NCI-H2081 treated with DMSO at 0.1 percent for 48 hours (cell line): ENCODE data around the gene RIT2.

Source experiments
- DNase-seq: peaks from one replicate; lab custom pipeline; 2025; lab: John Stamatoyannopoulos, UW

The RIT2 gene

GRCh38 chr18:43115076-43115921, at the start of gene RIT2:
Gene RIT2 (minus strand): TSS chr18:43115685.
- no peak for DNase-seq

GRCh38 chr18:43161528-43161927, 46.0 kb upstream of the RIT2 start:
- no peak for DNase-seq

GRCh38 chr18:43160509-43160908, 45.0 kb upstream of the RIT2 start:
- no peak for DNase-seq

- no peak for DNase-seq
These were observed 44.4 kb upstream of the RIT2 start for GRCh38 chr18:43159926-43160325.

GRCh38 chr18:43159086-43159770, 43.7 kb upstream of the RIT2 start:
- no peak for DNase-seq

DNA sequence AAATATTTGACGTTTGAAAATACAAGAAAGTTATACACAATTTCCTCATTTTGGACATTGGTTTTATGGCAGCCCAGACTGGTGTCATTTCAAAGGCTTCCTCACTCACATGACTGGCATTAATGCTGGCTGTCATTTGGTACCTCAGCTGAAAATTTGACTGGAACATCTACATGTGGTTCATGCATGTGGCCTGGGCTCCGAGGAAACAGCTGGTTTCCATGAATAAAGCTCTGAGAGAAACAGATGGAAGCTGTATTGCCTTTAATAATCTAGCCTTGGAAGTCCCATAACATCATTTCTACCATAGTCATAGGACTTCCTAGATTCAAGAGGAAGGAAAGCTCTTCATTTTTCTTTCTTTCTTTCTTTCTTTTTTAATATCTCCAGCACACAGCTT, 42.9 kb upstream of the RIT2 start:
- DNase-seq = no peak

DNA sequence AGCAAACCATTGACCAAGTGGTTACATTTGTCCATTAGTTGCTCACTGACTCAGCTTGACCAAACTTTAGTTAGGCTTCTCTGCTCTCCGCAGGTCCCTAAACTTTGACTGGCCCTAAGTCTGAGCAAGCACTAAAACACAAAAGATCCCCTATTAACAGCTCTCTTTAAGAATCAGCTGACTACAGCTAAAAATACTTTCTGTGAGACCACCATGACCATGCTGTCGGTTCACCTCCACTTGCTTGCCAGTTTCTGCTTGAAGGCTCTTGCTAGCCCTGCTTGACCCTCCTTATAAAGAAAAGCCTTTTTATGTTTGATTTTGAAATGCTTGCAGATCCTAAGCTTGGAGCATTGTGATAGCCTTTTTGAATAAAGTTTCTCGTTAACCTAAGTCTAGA, 40.4 kb upstream of the RIT2 start:
- DNase-seq = no peak

DNA sequence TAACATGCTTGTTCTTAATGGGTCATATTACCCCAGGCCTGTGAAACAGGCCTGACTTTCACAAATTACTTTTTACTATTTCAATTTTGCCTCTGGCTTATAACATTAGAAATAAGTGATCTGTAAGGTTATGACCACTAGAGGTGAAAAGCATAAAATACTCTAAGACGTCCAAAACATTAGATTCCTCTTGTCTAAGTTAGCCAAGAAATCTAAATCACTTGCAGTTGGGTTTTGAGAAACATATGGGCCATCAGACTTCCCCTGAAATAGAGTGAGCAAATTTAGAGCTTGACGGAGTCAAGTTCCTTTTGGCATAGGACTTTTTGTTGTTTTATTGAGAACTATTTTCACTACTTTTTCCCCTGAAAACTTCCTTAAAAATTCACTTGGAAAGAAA, 32.7 kb upstream of the RIT2 start:
- no peak for DNase-seq

DNA sequence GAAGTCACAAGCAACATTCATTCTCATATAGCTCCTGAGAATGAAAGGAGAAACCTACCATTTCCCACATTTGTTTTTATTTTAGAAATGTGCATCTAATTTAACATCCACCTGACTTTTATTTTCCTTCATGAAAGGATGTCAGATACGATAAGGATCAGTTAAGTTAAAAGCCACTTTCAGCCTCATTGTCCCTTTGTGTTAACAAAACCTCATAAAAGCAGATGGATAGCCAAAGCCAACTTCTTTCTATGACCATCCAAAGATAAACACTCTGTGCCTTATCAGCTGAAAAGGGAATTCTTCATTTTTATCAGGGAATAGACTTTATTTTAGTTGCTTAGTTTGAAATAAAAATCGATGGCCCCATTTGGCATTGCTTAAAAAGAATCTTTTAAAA, 25.7 kb upstream of the RIT2 start:
- DNase-seq = no peak

GRCh38 chr18:43139288-43139946, 23.9 kb upstream of the RIT2 start:
- DNase-seq = no peak

DNA sequence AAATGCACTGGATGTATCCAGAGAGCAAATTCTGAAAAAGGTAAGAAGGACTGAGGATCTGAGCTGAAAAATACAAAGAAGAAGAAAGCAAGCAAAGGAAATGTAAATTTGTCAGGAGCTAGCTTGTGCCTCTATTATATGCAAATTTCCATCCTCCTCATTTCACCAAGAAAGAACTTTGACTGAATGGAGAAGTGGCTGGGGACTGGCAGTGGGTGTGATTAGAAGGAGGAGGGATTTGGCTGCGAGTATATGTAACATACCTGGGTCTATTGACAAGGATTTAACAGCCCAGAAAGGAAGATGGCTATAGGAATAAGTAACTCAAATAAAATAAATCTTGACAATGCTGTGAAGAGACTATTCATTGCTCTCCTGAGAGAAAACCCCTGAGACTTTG, 19.4 kb upstream of the RIT2 start:
- DNase-seq = no peak

DNA sequence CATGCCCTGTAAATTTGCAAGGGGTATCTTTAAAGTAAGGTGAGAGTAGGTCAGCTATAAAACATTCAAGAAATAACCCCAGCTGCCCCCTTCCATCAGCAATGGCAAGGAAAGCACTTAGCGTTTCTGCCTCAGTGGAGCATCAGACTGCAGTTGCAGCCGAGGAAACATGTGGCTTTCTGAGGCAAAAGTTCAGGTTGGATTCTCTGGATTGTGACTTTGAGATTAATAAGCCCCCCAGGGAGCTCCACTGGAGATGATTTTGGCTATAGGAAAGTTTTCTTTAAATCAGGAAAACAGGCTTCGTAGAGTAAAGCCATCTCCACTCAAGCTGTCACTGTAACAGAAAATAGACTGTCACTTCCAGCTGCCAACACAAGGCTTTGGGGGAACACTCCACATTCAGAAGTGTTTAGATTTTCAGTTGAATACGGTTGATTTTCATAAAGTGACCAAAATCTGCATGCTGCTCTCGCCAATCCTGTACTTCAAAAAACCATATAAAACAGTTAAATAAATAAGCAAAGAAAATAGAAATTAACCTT, 15.3 kb upstream of the RIT2 start:
- DNase-seq = no peak

DNA sequence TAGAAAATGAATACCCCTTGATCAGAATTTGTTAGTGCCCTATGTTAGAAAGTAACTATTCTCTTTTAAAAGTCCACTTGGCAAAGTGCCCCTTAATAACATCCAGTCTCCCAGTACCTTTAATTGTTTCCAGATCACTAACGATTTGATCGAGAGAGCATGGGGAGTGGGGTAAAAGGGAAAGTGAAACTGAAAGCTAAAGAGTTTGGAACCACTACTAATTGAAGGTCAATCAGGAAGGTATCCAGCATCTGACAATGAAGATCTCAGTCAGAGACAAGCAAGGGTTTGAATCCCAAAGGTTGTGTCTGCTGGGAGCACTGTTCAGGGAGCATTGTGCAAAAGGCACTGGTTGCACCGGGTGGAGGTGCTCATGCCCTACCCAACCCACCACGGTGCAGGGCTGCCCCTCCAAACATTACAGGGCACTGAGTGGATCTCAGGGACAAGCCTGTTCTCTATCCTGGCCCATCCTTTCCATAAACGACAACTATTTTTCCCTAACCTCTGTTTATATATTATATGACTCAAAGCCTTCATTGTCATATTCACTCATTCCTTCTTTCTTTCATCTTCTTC, 14.6 kb upstream of the RIT2 start:
- DNase-seq = no peak

DNA sequence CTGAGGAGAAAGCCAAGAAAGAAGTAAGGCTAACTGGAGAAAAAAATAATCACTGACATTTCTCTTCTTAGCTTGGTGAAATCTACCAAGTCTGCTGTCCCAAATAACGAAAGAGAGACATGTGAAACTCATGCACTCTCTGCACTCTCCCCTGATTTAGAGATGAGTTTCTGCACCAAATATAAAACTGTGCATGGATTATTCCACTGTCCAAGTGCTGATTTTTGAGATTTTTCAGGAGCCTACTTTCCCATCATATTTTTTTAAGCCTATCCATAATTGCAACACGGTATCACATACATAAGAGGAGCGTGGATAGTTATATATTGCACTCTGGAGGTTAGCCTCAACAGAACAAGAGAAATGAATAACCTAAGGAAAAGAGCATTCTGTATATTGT, 10.0 kb upstream of the RIT2 start:
- no peak for DNase-seq

- DNase-seq = no peak
These were observed 7.5 kb upstream of the RIT2 start for GRCh38 chr18:43122955-43123354.

- no peak for DNase-seq
These were observed 1.3 kb upstream of the RIT2 start for GRCh38 chr18:43116699-43117294.

- DNase-seq = no peak
These were observed 2.1 kb downstream of the RIT2 start for GRCh38 chr18:43113220-43113895.

- DNase-seq = no peak
These were observed 6.6 kb downstream of the RIT2 start for GRCh38 chr18:43108882-43109281.

- DNase-seq = no peak
These were observed 7.0 kb downstream of the RIT2 start for GRCh38 chr18:43108469-43108868.

- DNase-seq = no peak
These were observed 21.8 kb downstream of the RIT2 start for GRCh38 chr18:43093646-43094045.

- DNase-seq = no peak
These were observed 22.9 kb downstream of the RIT2 start for GRCh38 chr18:43092539-43092938.
